Prostate gland (tissue), 2 donors: ENCODE data around the gene FUT8. TPM values are rescaled to one million over a fixed set of nuclear protein-coding genes. Genes with fewer than 3 reads are reported as not detected.

Experiments used
- DNase-seq: peaks from one replicate; pipeline ENCODE4 v3.0.0-alpha.2; 2019; ENCODE audit warnings: low spot score
- H3K27ac ChIP-seq, 2 donors: fragments of 200-600 bp; sonication (generic); 2 replicates each; pipeline ENCODE4 v1.5.1; 2017 to 2019
- H3K27me3 ChIP-seq: fragments of 200-600 bp; sonication (generic); replicated peaks from 2 replicates; pipeline ENCODE4 v1.5.1; 2019; ENCODE audit not compliant: insufficient read depth
- H3K36me3 ChIP-seq, 2 donors: fragments of 200-600 bp; sonication (generic); 1 replicate in 1 of 2; 2 replicates in 1 of 2; pipeline versions ENCODE4 v1.5.1 to v1.8.1; 2017 to 2019
- H3K4me1 ChIP-seq: fragments of 200-600 bp; sonication (generic); replicated peaks from 2 replicates; pipeline ENCODE4 v1.5.1; 2019
- H3K4me3 ChIP-seq, 2 donors: fragments of 200-600 bp; sonication (generic); 2 replicates each; pipeline ENCODE4 v1.5.1; 2017 to 2019
- H3K9me3 ChIP-seq: fragments of 200-600 bp; sonication (generic); 2 replicates; pipeline ENCODE4 v1.5.1; 2017
- POLR2A ChIP-seq: fragments of 450-650 bp; IDR thresholded peaks from one replicate; pipeline ENCODE4 v1.6.1; 2016; ENCODE audit warnings: antibody characterized with exemption, mild to moderate bottlenecking
- POLR2AphosphoS5 ChIP-seq: sonication (generic); formaldehyde crosslinking; IDR thresholded peaks from one replicate; pipeline ENCODE4 v1.6.1; 2017; ENCODE audit warnings: antibody characterized with exemption
- WGBS: methylation state at CpG from one replicate; pipeline ENCODE4 v1.1.5; 2018; 5-methylcytosine and 5-hydroxymethylcytosine counted together
- intact Hi-C: fragments of 100-400 bp; cut with DNase I; formaldehyde crosslinking; loops from one replicate; pipeline ENCODE4 v1.14.2; 2022
- total RNA-seq, 2 donors: library from RNA; depleted of rRNA; stranded (reverse); fragments of >200 nt; gene quantifications; one replicate each; pipeline ENCODE4 v1.1.0, GENCODE V29; 2016
- TF ChIP-seq, protein P1 (sequence below), 4 experiments: fragments of 200-600 bp in 2 of 4; fragments of 450-650 bp in 2 of 4; sonication (generic) in 2 of 4; IDR thresholded peaks; 1 replicate in 3 of 4; 2 replicates in 1 of 4; pipeline ENCODE4 v1.5.1; 2016 to 2019; ENCODE audit warnings: antibody characterized with exemption in 4 of 4, mild to moderate bottlenecking in 2 of 4, moderate library complexity in 2 of 4

The FUT8 gene
- total RNA-seq, 2 donors from 2014 or later, result 12.4 to 27.9 TPM

DNA sequence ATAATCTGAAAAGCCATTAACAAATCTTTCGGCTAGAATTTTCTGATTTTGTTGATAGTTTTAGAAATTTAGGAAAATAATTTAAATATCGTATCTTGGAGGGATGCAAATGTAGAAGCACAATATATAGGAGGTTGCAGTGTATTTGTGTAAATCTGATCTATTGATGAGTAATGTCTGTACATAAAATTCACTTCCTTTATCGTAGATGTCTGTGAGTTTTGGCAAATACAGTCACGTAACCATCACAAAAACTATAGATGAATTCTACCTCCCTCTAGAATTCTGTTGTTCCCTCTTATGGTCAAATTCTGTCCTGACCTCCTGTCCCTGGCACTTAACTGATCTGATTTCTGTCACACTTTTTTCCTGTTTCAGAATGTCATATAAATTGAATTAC, 151.8 kb downstream of the FUT8 start:
- Histone ChIP-seq H3K9me3 (no peaks in the 10 kb centered on the region), H3K4me3 (no peak overlapping the region), H3K36me3 (no peaks in the 10 kb centered on the region), H3K4me1 (no peaks in the 10 kb centered on the region), H3K27ac (no peak overlapping the region), H3K27me3 (no peaks in the 10 kb centered on the region)
- 96% methylated on average over 4 of the region's 4 CpGs for WGBS
- TF ChIP-seq POLR2A (no peak), POLR2AphosphoS5 (no peak)
- TF ChIP-seq, protein P1, sequence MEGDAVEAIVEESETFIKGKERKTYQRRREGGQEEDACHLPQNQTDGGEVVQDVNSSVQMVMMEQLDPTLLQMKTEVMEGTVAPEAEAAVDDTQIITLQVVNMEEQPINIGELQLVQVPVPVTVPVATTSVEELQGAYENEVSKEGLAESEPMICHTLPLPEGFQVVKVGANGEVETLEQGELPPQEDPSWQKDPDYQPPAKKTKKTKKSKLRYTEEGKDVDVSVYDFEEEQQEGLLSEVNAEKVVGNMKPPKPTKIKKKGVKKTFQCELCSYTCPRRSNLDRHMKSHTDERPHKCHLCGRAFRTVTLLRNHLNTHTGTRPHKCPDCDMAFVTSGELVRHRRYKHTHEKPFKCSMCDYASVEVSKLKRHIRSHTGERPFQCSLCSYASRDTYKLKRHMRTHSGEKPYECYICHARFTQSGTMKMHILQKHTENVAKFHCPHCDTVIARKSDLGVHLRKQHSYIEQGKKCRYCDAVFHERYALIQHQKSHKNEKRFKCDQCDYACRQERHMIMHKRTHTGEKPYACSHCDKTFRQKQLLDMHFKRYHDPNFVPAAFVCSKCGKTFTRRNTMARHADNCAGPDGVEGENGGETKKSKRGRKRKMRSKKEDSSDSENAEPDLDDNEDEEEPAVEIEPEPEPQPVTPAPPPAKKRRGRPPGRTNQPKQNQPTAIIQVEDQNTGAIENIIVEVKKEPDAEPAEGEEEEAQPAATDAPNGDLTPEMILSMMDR (IDR thresholded peaks at IDR 0.05), result no peak
- DNase-seq, result no peak
- intact Hi-C loops, result no loop called here

DNA sequence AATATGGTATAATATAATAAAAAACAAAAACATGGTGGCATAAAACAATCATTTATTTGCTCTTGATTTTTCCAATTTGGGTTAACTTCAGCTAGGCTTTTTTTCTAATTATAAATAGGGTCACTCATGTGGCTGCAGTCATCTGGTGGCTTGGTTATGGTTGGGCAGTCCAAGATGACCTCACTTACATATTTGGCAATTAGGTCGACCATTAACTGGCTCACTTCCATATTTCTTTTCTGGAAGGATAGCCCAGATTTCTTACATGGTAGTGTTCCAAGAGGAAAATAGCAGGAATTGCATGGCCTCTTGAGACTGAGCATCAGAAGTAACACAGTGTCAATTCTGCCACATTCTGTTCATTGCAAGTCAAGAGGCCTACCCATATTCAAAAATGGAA, 153.4 kb downstream of the FUT8 start:
- intact Hi-C loops, result no loop called here
- TF ChIP-seq POLR2A (no peak), POLR2AphosphoS5 (no peak)
- TF ChIP-seq, protein P1 (IDR thresholded peaks at IDR 0.05), result no peak
- Histone ChIP-seq H3K4me3 (no peak overlapping the region), H3K36me3 (no peaks in the 10 kb centered on the region), H3K9me3 (no peaks in the 10 kb centered on the region), H3K4me1 (no peaks in the 10 kb centered on the region), H3K27me3 (no peaks in the 10 kb centered on the region), H3K27ac (no peak overlapping the region)
- WGBS, result 97% methylated on average over 1 of the region's 1 CpG
- no peak for DNase-seq

DNA sequence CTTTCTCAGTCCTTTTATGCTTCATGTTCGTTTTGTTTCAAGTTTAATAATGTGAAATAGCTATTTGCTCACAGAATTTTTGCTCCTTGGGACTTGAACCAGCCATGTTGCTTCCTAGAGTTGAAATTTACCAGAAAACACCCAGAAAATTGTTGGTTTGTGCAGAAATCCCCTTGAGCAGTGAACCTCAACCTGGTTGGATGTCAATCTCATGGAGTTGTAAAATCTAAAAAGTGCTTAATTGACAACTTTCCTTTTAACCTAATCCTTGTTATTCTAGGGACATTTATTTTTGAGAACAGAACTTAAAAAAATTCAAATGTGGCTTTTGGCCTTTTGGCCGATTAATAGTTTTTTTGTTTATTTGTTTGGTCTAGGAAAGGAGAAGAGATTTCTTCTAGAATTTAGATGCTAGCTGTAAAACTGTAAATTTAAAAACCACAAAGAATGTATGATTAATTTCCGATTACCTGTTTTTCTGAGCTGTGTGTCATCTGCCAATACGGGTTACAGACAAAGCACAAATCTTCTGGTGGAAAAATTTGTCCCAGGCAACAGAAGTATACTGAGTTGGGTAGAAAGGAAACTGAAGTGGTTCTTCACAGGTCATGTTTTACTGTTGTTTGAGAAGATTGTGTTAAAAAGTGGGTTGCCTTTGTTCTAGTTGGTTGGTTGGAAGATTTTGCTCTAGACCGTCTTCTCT, 154.4 kb downstream of the FUT8 start:
- WGBS, result 93% methylated on average over 5 of the region's 5 CpGs
- Histone ChIP-seq H3K27ac (no peak overlapping the region), H3K36me3 (no peaks in the 10 kb centered on the region), H3K9me3 (no peaks in the 10 kb centered on the region), H3K4me1 (no peaks in the 10 kb centered on the region), H3K27me3 (no peaks in the 10 kb centered on the region), H3K4me3 (no peak overlapping the region)
- TF ChIP-seq, protein P1 (IDR thresholded peaks at IDR 0.05), result no peak
- TF ChIP-seq POLR2A, result no peak
- TF ChIP-seq POLR2AphosphoS5, result no peak
- intact Hi-C loops, result no loop called here
- DNase-seq, result no peak

DNA sequence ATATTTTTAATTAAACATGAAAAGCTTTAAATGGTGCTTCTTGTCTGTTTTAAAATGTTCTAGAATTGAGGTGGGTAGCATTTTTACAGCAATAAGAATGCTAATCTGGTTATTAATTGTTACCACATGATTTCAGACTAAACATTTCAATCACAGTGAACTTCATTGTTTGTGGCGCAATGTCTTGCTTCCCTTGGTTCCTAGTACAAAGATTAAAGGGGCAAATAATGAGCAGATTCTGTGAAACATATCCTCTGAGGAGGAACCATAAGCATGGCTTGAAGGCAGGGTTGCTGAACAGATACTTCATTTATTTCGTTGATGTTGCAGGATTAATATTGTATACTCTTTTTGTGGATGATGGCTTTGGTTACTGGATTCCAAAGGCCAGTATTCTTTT, 162.1 kb downstream of the FUT8 start:
- intact Hi-C loops, result no loop called here
- no peak overlapping the region for H3K27ac ChIP-seq
- H3K27me3 ChIP-seq, result no peaks in the 10 kb centered on the region
- no peaks in the 10 kb centered on the region for H3K4me1 ChIP-seq
- DNase-seq, result no peak
- no peak overlapping the region for H3K4me3 ChIP-seq
- TF ChIP-seq, protein P1 (IDR thresholded peaks at IDR 0.05), result no peak
- TF ChIP-seq POLR2A (no peak), POLR2AphosphoS5 (no peak)
- no peaks in the 10 kb centered on the region for H3K9me3 ChIP-seq
- H3K36me3 ChIP-seq, result no peaks in the 10 kb centered on the region
- WGBS, result 75% methylated on average over 2 of the region's 2 CpGs

DNA sequence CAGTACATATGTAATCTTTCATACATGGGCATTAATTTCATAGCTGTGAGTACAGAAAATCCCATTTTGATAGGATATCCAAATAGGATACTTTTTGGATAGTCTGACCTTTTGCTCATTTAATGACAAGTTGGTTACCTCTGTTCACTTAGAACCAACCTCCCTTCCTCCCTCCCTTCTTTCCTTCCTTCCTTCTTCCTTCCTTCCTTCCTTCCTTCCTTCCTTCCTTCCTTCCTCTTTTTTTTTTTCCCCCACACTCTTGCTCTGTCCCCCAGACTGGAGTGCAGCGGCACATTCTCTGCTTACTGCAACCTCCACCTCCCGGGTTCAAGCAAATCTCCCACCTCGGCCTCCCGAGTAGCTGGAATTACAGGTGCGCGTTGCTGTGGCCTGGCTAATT, 162.9 kb downstream of the FUT8 start:
- Histone ChIP-seq H3K36me3 (no peaks in the 10 kb centered on the region), H3K4me1 (no peaks in the 10 kb centered on the region), H3K27ac (no peak overlapping the region), H3K4me3 (no peak overlapping the region), H3K9me3 (no peaks in the 10 kb centered on the region), H3K27me3 (no peaks in the 10 kb centered on the region)
- TF ChIP-seq POLR2A (no peak), POLR2AphosphoS5 (no peak)
- TF ChIP-seq, protein P1 (IDR thresholded peaks at IDR 0.05), result no peak
- DNase-seq, result no peak
- 97% methylated on average over 6 of the region's 6 CpGs for WGBS
- intact Hi-C loops, result no loop called here
